GM18858 (cell line): ENCODE measurements around the gene KCTD14.
"Not testable (repeated sequence)": the region's sequence is repeated elsewhere in the genome, so short reads cannot be mapped to it uniquely, and the experiment has no call there.

Source experiments
- ATAC-seq: cut with Tn5 transposase; IDR thresholded peaks from one replicate; pipeline ENCODE4 v1.9.1; 2021; ENCODE audit not compliant: unreplicated experiment

The KCTD14 gene

DNA sequence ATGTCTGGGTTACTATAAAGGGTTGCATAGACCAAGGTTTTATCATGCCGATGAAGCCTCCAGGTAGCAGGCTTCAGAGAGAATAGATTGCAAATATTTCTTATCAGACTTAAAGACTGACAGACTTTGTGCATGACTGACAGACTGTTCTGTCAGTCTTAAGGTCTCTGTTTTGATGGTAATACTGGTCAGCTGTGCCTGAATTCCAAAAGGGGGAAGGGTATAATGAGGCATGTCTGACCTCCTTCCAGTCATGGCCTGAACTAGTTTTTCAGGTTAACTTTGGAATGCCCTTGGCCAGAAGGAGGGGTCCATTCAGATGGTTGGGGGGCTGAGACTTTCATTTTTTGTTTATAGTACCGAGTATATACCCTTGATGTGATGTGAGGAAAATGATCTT, 4.7 kb upstream of the KCTD14 start:
- ATAC-seq = no peak

DNA sequence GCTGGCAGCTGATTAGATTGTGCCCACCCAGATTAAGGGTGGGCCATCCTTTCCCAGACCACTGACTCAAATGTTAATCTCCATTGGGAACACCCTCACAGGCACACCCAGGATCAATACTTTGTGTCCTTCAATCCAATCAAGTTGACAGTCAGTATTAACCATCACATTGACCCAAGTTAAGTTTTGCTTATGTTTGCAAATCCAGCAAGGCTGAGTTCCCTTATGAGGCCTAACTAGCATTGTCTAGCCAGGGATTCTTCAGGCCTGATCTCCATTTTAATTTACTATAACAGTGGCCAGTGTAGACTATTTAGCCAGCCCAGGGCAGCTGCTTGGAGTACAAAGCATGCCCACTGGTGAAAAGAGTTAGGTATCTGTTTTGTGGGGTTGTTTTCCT, 2.3 kb upstream of the KCTD14 start:
- no peak for ATAC-seq

DNA sequence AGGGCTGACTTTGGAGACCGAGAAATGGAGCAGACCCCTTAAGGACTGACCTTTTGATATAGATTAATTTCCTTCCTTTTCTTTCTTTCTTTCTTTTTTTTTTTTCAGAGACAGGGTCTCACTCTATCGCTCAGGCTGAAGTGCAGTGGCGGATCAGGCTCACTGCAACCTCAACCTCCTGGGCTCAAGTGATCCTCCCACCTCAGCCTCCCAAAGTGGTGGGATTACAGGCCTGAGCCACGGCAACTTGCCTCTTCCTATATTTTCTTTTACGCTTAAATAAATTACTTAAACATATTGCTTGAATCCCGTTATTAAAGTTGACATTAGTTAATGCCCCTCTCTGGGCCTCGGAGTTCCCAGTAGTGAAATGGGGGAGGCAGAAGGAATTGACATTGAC, 350 bp upstream of the KCTD14 start:
- no peak for ATAC-seq

DNA sequence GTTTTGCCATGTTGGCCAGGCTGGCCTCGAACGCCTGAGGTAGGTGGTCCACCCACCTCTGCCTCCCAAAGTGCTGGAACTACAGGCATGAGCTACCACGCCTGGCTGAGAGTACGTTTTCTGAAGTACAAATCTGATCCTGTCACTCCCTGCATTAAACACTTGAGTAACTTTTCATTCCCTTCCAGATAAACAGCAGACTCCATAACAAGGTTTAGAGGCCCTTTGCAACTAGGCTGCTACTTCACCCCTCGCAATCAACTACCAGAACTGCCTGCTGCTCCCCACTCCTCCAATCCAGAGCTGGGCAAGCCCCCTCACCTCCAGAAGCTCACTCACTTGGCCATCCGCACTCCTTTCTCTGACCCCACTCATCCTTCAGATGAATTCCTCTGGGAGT, 1.5 kb downstream of the KCTD14 start:
- no peak for ATAC-seq

DNA sequence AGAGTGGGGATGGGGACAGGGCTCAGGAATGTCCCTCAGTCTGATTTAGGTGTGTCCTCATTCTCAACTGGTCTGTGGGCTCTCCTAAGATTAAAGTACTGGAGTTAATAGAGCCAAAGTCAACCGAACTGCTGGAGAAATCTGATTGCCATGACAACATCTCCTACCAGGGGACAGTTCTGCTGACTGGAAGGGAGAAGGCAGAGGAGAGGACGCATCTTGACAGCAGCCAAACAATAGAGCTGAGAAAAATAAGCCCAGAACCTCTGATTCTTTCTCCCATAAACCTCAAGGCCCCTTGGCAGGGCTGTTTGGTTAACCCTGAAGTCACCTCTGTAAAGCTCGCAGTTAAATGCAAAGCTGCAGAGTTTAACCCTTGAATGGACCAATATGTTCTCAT, 2.8 kb downstream of the KCTD14 start:
- no peak for ATAC-seq

DNA sequence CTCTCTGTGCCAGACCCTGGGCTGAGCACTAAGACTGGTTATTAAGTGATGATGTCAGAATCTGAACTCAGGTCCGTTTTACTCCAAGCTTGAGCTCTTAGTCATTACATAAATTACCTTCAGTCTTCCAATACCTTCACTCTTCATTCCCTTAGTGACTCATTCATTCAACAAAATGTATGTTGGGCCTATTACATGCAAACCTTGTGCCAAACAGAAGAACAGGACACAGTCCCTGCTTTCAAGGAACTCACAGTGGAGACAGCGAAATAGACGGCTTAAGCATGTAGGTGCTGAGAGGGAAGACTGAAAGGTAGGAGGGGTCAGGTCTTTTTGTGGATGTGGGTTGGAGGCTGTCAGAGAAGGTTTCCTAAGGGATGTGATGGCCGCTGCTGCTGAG, 3.3 kb downstream of the KCTD14 start:
- ATAC-seq = no peak

DNA sequence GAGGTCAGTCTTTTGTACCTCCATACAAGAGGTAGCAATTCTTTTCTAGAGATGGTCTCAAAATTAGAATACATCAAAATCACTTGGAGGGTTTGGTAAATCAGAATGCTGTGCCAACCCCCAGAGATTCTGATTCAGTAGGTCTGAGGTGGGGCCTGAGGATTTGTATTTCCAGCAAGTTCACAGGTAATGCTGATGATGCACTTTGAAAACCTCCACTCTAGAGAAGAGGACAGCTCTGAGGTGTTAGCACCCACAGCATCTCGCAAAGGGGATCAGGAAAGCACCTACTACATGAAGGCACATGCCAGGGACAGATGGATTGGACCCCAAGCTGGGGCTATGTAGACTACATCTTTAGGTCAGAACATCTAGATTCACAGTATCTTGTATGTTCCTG, 7.2 kb downstream of the KCTD14 start:
- no peak for ATAC-seq

DNA sequence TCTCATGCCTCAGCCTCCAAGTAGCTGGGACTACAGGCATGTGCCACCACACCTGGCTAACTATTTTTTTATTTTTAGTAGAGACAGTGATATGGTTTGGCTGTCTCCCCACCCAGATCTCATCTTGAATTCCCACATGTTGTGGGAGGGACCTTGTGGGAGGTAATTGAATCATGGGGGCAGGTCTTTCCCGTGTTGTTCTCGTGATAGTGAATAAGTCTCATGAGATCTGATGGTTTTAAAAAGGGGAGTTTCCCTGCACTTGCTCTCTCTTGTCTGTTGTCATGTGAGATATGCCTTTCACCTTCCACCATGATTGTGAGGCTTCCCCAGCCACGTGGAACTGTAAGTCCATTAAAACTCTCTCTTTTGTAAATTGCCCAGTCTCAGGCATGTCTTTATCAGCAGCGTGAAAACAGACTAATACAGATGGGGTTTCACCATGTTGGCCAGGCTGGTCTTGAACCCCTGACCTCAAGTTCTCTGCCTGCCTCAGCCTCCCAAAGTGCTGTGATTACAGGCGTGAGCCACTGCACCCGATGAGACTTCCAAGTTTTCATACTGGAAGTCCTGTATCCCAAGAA, 8.0 kb downstream of the KCTD14 start:
- ATAC-seq = not testable (repeated sequence)

DNA sequence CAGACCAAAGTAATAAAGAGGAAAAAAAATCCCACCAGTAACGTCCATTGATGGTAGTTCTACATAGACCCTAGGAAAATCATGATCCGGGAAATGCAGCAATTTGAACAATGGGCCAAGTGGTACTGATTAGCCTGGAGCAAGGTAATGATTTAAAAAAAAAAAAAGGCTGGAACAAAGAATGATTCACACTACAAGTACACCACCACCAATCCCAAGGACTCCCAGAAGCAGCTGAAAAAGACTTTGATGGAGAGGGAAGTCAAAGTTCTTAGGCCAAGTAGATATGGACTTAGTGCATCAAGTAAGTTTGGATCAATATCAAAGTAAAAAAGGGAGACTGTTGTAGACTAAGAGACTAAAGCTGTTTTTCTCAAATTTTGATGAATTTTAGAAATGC, 11.8 kb downstream of the KCTD14 start:
- ATAC-seq = no peak

DNA sequence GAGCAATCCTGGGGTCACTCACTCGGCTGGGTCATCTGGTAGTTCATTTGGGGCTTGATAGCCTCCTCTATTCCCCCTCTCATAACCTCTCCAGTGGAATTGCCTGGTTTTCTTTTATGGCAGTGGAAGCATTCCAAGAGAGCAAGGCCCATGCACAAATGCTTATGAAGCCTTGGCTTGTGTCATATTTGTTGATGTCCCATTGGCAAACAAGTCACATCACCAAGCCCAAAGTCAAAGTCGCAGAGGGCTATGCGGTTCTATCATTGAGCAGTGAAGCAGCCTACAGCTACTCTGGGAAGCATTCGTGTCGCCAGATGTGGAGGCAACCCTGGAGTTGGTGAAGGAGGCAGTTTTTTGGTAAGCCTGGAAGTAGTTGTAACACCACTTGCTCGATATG, 12.3 kb downstream of the KCTD14 start:
- ATAC-seq = no peak

DNA sequence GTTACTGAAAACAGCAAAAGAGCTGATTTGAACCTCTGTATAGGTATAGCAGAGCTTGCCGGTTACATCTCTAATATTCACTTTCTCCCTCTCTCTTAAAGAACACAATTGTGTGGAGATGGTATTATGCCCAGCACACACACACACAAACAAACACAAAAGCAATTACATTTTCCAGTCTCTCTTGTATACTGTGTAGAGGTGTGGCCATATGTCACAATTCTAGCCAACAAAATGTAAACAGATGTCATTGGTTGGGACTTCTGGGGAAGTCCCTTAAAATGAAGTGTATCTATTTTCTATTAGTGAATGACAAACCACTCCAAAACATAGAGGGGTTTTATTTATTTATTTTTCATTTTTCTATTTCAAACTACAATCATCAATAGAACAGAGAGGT, 12.8 kb downstream of the KCTD14 start:
- no peak for ATAC-seq

DNA sequence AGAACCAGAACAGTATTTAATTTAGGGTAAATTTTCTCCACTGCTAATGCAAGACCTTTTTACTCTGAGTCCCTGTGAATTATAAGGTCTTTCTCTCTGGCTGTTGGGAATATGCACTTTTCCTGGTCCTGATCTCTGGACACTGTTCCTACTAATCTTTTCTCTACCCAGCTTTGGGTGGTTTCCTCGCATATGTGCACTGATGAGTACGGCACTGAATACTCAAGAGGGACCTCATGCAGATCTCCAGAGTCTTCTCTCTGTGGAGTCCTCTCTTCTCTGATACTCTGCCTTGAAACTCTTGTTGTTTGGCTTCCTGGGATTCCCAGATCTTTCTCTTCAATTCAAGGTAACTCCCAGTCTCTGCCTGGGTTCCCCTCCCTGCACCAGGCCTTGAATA, 14.0 kb downstream of the KCTD14 start:
- no peak for ATAC-seq

DNA sequence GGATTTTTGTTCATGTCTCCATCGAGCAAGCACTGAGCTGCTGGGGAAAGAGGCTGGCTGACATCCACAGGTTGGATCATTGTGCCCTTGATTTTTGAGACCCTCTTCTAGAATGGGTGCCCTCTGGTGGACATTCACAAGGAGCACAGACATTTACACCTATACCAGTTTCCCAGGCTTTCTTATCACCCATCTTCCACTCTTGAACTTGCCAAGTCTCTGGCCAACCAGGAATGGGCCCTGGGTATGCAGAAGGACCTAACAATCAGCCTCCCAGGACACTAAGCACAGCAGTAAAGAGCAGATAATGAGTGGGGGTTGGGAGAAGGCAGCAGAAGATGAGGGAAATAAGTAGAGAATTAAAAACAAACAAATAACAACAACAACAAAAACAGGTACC, 22.9 kb downstream of the KCTD14 start:
- no peak for ATAC-seq

DNA sequence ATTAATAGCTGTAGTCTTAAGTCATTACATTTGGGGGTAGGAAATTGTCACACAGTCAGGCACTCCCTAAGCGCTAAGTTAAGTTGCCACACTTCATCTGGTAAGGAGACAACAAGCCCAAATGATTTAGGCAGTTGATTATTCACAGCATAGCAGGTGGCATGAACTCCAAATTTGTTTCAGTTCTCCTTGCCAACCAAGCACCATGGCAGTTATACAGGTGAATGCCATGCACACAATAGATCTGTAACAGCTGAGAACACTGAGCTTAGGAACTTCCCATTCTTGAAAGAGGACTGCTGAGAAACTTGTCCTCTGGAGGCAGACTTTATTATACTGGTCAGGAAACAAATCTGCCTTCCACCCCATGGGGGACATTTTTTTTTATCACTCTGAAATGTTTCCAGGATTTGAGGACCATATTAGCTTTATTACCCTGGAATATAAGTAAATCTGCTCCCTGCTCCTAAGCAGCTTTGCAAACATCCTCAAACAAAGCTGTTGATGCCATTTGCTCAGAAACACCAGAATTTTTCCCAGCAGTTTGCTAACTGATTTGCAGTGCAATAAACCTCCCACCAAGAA, 23.5 kb downstream of the KCTD14 start:
- ATAC-seq = no peak

DNA sequence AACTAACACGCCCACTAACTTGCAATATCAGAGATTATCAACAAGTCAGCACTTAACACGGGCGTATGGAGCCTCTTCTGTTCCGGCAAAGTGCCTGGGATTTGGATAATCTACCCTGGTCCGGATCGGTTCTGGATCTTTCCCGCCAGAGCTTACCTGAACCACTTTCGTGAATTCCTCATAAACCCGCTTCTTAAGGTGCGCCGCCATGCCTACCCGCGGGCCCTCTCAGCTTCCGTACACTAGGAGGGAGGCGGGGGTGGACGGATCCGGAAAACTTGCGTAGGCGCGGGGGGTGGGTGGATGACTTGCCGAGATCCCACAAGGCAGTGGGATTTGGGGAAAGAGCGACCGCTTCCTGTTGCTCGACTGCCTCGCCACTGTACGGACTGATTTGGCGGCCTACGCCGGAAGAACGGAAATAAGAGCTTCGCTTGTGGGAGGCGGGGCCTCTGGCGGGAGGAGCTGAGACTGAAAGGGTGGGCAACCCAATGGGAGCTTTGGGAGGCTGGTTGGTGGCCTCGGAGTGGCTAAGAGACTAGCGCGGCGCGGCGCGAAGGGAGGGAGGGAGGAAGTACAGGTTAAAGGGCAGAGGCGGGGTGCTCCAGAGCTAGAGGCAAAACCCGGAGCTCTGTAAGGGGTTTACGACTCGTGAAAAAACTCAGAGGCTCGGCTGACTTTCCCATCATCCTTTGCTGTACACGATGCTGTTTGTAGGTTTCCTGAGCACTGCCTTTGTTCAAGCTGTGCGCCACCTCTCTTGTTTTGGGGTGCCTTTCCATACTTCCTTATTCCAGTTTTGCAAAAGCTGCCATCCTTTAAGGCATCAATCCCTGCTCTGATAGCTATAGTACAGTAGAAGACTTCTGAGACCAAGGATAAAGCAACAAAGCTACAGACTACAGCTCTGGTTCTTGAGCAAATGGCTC, 28.4 kb downstream of the KCTD14 start, which contains the start of gene INTS4:
TSS of gene INTS4 (minus strand) at position 235 of the 929 bp plus-strand sequence. CDS start at position 210, 25 bp downstream.
- peak; percentile 97 for ATAC-seq

DNA sequence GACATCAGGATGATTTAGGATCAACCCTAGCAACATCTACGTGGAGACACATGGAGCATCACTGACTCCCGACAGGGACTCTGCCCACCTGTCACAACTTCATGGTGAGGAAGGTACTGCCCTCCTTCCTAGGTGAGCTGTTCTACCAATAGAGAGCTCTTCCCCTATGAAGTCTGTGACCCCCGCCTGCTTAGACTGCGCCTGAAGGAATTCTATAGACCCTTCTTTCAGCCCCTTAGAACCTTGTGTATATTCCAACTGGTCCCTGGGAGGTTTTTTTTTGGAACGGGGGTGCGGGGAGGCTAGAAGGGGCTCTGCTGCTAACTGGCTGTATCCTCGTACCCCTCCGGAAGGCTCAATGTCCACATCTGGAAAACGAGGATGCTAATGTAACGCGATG, 29.2 kb downstream of the KCTD14 start:
- ATAC-seq = no peak

DNA sequence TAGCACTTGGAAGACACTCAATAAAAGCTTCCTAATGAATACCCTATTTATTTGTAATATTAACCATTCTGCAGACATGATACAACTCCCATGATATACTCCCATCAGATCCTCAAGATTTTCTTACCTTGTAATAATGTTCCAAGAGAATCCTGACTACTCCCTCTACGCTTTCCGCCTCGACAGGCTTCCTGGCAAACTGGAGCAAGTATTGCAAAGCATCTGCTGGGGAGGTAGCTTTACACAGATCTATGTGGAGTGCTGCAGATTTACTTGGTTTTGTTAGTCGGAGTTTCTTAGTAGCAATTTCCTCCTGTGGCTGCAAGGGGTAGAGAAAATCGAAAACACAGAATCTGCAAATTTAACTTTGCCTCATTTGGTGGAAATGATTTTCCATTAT, 32.1 kb downstream of the KCTD14 start:
- ATAC-seq = no peak

DNA sequence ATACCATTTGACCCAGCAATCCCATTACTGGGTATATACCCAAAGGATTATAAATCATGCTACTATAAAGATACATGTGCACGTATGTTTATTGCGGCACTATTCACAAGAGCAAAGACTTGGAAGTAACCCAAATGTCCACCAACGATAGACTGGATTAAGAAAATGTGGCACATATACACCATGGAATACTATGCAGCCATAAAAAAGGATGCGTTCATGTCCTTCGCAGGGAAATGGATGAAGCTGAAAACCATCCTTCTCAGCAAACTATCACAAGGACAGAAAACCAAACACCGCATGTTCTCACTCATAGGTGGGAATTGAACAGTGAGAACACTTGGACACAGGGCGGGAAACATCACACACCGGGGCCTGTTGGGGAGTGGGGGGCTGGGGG, 36.6 kb downstream of the KCTD14 start:
- not testable (repeated sequence) for ATAC-seq

DNA sequence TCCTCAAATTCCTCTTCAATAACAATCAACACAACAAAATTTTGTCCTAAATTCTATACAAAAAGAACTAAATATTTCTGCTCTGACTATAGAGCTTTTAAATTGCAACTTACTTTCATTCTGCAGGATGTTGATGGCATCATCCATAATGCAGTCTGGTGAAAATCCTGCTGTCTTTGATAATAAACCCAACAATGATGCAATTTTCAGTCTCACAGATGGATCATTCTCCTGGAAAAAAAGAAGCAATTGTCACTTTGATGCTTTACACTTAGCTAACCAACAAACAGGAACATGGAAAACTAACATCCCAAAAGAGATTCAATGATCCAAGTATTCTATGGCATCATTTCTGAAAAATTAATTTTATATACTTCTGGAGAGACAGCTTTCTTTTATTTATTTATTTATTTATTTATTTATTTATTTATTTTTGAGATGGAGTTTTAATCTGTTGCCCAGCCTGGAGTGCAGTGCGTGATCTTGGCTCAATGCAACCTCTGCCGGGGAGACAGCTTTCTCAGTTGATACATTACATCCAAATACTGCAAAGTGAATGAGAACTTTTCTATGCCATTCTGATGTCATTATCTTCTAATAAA, 41.6 kb downstream of the KCTD14 start:
- no peak for ATAC-seq

DNA sequence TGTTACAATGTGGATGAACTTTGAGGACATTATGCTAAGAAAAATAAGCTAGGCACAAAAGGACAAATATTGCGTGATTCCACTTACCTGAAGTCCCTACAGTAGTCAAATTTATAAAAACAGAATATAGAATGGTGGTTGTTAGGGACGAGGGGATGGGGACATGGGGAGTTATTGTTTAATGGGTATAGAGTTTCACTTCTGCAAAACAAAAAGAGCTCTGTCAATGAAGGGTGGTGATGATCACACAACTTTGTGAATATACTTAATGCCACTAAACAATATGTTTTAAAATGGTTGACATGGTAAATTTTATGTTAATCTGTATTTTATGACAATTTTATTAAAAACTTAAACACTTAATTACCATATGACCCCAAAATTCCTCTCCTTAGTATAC, 54.7 kb downstream of the KCTD14 start:
- no peak for ATAC-seq

DNA sequence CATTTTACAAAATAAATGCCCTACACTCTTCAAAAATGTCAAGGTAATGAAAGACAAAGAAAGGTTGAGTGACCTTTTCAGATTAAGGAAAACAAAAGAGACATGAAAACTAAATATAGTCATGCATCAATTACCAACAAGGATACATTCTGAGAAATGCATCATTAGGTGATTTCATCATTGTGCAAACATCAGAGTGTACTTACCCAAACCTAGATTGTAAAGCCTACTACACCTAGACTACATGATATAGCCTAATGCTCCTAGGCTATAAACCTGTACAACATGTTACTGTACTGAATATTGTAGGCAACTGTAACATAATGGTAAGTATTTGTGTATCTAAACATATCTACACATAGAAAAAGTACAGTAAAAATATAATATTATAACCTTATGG, 55.3 kb downstream of the KCTD14 start:
- no peak for ATAC-seq

DNA sequence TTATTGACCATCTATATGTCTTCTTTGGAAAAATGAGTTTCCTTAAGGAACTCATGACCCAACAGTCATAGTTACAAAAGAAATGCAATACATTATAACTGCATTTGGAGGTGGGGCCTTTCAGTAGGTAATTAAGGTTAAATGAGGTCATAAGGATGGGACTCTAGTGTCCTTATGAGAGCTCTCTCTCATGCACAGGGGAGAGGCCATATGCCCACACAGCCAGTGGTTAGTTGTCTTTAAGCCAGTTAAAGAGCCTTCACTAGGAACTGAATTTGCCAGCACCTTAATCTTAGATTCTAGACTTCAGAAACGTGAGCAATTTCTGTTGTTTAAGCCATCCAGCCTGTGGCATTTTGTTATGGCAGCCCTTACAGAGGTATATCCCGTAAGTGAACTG, 56.0 kb downstream of the KCTD14 start:
- ATAC-seq = no peak
